H9 (cell line): Measurements from ENCODE around the gene TK2. TPM values are rescaled to one million over a fixed set of nuclear protein-coding genes. Genes with fewer than 3 reads are reported as not detected.

Source experiments
- DNase-seq: peaks from one replicate; pipeline ENCODE4 v3.0.0-alpha.2; 2017
- H2AFZ ChIP-seq: one replicate; pipeline ENCODE4 v1.6.1; 2013; ENCODE audit warnings: mild to moderate bottlenecking, low read length, control low read depth, moderate library complexity
- H2AK5ac ChIP-seq: 2 replicates; pipeline ENCODE4 v1.6.1; 2013; ENCODE audit warnings: low read length, control low read depth, mixed read lengths; ENCODE audit not compliant: insufficient read length
- H2BK120ac ChIP-seq: one replicate; pipeline ENCODE4 v1.6.1; 2013; ENCODE audit warnings: low read depth, mild to moderate bottlenecking, low read length, control low read depth, inconsistent platforms; ENCODE audit not compliant: poor library complexity, severe bottlenecking
- H2BK12ac ChIP-seq: 2 replicates; pipeline ENCODE4 v1.6.1; 2013; ENCODE audit warnings: low read length, control low read depth, mixed read lengths, low read depth; ENCODE audit not compliant: insufficient read length
- H2BK15ac ChIP-seq: 2 replicates; pipeline ENCODE4 v1.6.1; 2013; ENCODE audit warnings: low read depth, low read length, control low read depth
- H2BK20ac ChIP-seq: one replicate; pipeline ENCODE4 v1.6.1; 2013; ENCODE audit warnings: low read depth, mild to moderate bottlenecking, low read length, control low read depth, inconsistent platforms; ENCODE audit not compliant: poor library complexity, severe bottlenecking
- H2BK5ac ChIP-seq: 2 replicates; pipeline ENCODE4 v1.6.1; 2013; ENCODE audit warnings: low read length, control low read depth, mixed read lengths; ENCODE audit not compliant: insufficient read length
- H3K14ac ChIP-seq: 2 replicates; pipeline ENCODE4 v1.6.1; 2013; ENCODE audit warnings: low read length, control low read depth; ENCODE audit not compliant: insufficient read depth
- H3K18ac ChIP-seq: 2 replicates; pipeline ENCODE4 v1.6.1; 2013; ENCODE audit warnings: low read depth, mild to moderate bottlenecking, mixed read lengths, low read length, control low read depth; ENCODE audit not compliant: insufficient read length
- H3K23ac ChIP-seq: 2 replicates; pipeline ENCODE4 v1.6.1; 2013; ENCODE audit warnings: low read length, control low read depth, mixed read lengths, low read depth; ENCODE audit not compliant: insufficient read length
- H3K23me2 ChIP-seq: 2 replicates; pipeline ENCODE4 v1.6.1; 2013; ENCODE audit warnings: low read depth, mild to moderate bottlenecking, mixed read lengths, low read length, control low read depth; ENCODE audit not compliant: insufficient read length, poor library complexity, severe bottlenecking
- H3K27ac ChIP-seq: 2 replicates; pipeline ENCODE4 v1.5.1; 2013; ENCODE audit warnings: low read length, control low read depth, mixed read lengths, low read depth; ENCODE audit not compliant: insufficient read length
- H3K27me3 ChIP-seq: 2 replicates; pipeline ENCODE4 v1.6.1; 2013; ENCODE audit warnings: low read length, control low read depth, inconsistent platforms; ENCODE audit not compliant: insufficient read depth
- H3K4ac ChIP-seq: 2 replicates; pipeline ENCODE4 v1.6.1; 2013; ENCODE audit warnings: low read depth, mild to moderate bottlenecking, control low read depth, inconsistent platforms, low read length, moderate library complexity
- H3K4me1 ChIP-seq: 2 replicates; pipeline ENCODE4 v1.6.1; 2013; ENCODE audit warnings: low read length, control low read depth, inconsistent platforms; ENCODE audit not compliant: insufficient read depth
- H3K4me2 ChIP-seq: 2 replicates; pipeline ENCODE4 v1.6.1; 2013; ENCODE audit warnings: low read length, control low read depth, mixed read lengths; ENCODE audit not compliant: insufficient read length, insufficient read depth
- H3K56ac ChIP-seq: 2 replicates; pipeline ENCODE4 v1.6.1; 2013; ENCODE audit warnings: low read depth, mild to moderate bottlenecking, mixed read lengths, low read length, control low read depth; ENCODE audit not compliant: insufficient read length
- H3K79me1 ChIP-seq: 2 replicates; pipeline ENCODE4 v1.6.1; 2013; ENCODE audit warnings: low read depth, mild to moderate bottlenecking, moderate library complexity, low read length, control low read depth, inconsistent platforms; ENCODE audit not compliant: insufficient read depth, poor library complexity, severe bottlenecking
- H3K79me2 ChIP-seq: 2 replicates; pipeline ENCODE4 v1.6.1; 2013; ENCODE audit warnings: low read length, control low read depth, inconsistent platforms; ENCODE audit not compliant: insufficient read depth
- H3K9ac ChIP-seq: 2 replicates; pipeline ENCODE4 v1.6.1; 2013; ENCODE audit warnings: low read length, control low read depth, mixed read lengths; ENCODE audit not compliant: insufficient read length; ENCODE audit errors: extremely low read depth
- H3K9me3 ChIP-seq: one replicate; pipeline ENCODE4 v1.6.1; 2013; ENCODE audit warnings: low read depth, low read length, inconsistent platforms; ENCODE audit not compliant: control insufficient read depth
- H3T11ph ChIP-seq: one replicate; pipeline ENCODE4 v1.6.1; 2013; ENCODE audit warnings: mild to moderate bottlenecking, low read length, control low read depth, inconsistent platforms
- H4K20me1 ChIP-seq: one replicate; pipeline ENCODE4 v1.6.1; 2013; ENCODE audit not compliant: control insufficient read depth, insufficient read length, insufficient read depth
- H4K5ac ChIP-seq: 2 replicates; pipeline ENCODE4 v1.6.1; 2013; ENCODE audit warnings: low read depth, mild to moderate bottlenecking, mixed read lengths, low read length, control low read depth; ENCODE audit not compliant: insufficient read length
- H4K8ac ChIP-seq: replicated peaks from 2 replicates; pipeline ENCODE4 v1.6.1; 2013; ENCODE audit warnings: low read length, control low read depth, mixed read lengths, low read depth; ENCODE audit not compliant: insufficient read length
- H4K91ac ChIP-seq: 2 replicates; pipeline ENCODE4 v1.6.1; 2013; ENCODE audit warnings: low read depth, mild to moderate bottlenecking, moderate library complexity, mixed read lengths, low read length, control low read depth; ENCODE audit not compliant: insufficient read length
- H3K27ac Mint-ChIP-seq, 3 experiments: 2 replicates in 2 of 3; 3 replicates in 1 of 3; pipeline ENCODE4 v1.8.0; 2020 to 2021; ENCODE audit warnings: mixed read lengths in 3 of 3, mild to moderate bottlenecking in 1 of 3, moderate library complexity in 1 of 3
- H3K27me3 Mint-ChIP-seq: 2 replicates; pipeline ENCODE4 v1.8.0; 2021; ENCODE audit warnings: low read depth, mild to moderate bottlenecking, moderate library complexity, mixed read lengths
- H3K36me3 Mint-ChIP-seq, 3 experiments: 2 replicates in 2 of 3; 3 replicates in 1 of 3; pipeline ENCODE4 v1.8.0; 2020 to 2021; ENCODE audit warnings: low read depth in 3 of 3, mixed read lengths in 3 of 3; ENCODE audit not compliant: insufficient read depth in 1 of 3
- H3K4me1 Mint-ChIP-seq, 2 experiments: 2 replicates each; pipeline ENCODE4 v1.8.0; 2020; ENCODE audit warnings: mixed read lengths in 2 of 2
- H3K4me3 Mint-ChIP-seq, 2 experiments: 2 replicates in 1 of 2; 3 replicates in 1 of 2; pipeline ENCODE4 v1.8.0; 2020 to 2021; ENCODE audit warnings: mild to moderate bottlenecking in 2 of 2, mixed read lengths in 2 of 2, moderate library complexity in 1 of 2
- H3K9me3 Mint-ChIP-seq, 2 experiments: 2 replicates in 1 of 2; 3 replicates in 1 of 2; pipeline ENCODE4 v1.8.0; 2020; ENCODE audit warnings: mild to moderate bottlenecking in 2 of 2, mixed read lengths in 2 of 2, moderate library complexity in 1 of 2
- WGBS: extraction: QIAGEN DNeasy Blood & Tissue Kit; methylation state at CpG from one replicate; pipeline ENCODE4 v1.1.7; 2013; ENCODE audit warnings: missing lambda C conversion rate, low lambda C conversion rate, mixed read lengths; ENCODE audit not compliant: insufficient read length; ENCODE audit errors: extremely low coverage; 5-methylcytosine and 5-hydroxymethylcytosine counted together
- total RNA-seq: library from RNA; stranded (reverse); gene quantifications from 2 replicates; pipeline ENCODE4 v1.2.1, GENCODE V29; 2021
- TF ChIP-seq, protein P1 (sequence below): fragments of 200-600 bp; sonication (generic); conservative IDR thresholded peaks from 3 replicates; pipeline ENCODE4 v1.8.0; 2021; ENCODE audit warnings: antibody characterized with exemption, mild to moderate bottlenecking

Gene TK2
- total RNA-seq, 1 experiment from 2014 or later = 5.2 TPM

DNA sequence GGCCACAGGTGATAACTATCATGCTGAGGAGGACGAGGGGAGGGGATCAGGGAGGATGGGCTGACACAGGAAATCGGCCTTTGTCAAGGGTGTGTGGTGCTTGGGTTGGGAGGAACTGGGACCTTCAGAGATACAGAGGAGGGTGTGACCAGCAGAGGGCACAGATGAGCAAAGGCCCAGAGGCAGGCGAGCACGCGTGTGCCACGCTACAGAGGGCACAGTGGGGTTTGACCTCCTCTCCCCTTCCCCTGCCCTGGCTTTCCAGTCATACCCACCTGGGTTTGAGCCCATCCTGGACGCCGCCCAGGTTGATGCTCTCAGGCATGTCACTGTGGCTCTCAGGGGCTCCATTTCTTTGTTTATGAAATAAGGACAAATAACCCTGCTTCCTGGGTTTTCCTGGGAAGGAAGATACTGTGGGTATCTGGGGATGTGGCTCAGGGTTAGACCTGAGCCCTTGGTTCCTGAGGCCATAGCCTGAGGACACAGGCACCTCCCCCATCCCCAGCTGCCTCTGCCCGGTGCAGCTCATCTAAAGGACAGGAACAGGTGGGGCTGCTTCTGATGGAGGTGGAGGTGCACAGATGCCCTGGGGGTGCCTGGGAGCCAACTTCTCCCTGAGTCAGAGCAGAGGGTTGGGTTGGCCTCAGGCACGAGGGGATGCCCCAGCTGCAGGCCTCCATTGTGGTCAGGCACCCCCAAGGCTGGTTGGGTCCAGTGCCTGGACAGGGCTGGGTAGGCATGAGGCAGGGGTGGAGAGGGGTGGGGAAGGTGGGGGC lies 71.0 kb downstream of the TK2 start:
- H4K5ac ChIP-seq = no peak overlapping the region
- TF ChIP-seq, protein P1, sequence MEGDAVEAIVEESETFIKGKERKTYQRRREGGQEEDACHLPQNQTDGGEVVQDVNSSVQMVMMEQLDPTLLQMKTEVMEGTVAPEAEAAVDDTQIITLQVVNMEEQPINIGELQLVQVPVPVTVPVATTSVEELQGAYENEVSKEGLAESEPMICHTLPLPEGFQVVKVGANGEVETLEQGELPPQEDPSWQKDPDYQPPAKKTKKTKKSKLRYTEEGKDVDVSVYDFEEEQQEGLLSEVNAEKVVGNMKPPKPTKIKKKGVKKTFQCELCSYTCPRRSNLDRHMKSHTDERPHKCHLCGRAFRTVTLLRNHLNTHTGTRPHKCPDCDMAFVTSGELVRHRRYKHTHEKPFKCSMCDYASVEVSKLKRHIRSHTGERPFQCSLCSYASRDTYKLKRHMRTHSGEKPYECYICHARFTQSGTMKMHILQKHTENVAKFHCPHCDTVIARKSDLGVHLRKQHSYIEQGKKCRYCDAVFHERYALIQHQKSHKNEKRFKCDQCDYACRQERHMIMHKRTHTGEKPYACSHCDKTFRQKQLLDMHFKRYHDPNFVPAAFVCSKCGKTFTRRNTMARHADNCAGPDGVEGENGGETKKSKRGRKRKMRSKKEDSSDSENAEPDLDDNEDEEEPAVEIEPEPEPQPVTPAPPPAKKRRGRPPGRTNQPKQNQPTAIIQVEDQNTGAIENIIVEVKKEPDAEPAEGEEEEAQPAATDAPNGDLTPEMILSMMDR = peak; percentile 84
- no peaks in the 10 kb centered on the region for H3K9me3 ChIP-seq
- no peak overlapping the region for H2AK5ac ChIP-seq
- no peaks in the 10 kb centered on the region for H3K79me2 ChIP-seq
- no peak overlapping the region for H4K8ac ChIP-seq
- H2BK5ac ChIP-seq = no peak overlapping the region
- H3K27me3 ChIP-seq = no peaks in the 10 kb centered on the region
- no peak overlapping the region for H3K27ac ChIP-seq
- no peak overlapping the region for H4K91ac ChIP-seq
- no peak overlapping the region for H2BK120ac ChIP-seq
- no peak overlapping the region for H3K9ac ChIP-seq
- H3K4ac ChIP-seq = no peak overlapping the region
- Mint-ChIP-seq H3K27me3 (peaks cover 7% of the 10 kb centered on the region), H3K4me3 (no peak overlapping the region), H3K9me3 (no peaks in the 10 kb centered on the region), H3K4me1 (peaks cover 14 to 30% of the 10 kb centered on the region in 2 experiments), H3K27ac (peak overlapping the region in 1 of 3 experiments; percentile 16; a peak in 1 of 7 replicates), H3K36me3 (no peaks in the 10 kb centered on the region)
- H2AFZ ChIP-seq = no peak overlapping the region
- H3K14ac ChIP-seq = no peak overlapping the region
- H3K23me2 ChIP-seq = no peaks in the 10 kb centered on the region
- no peak overlapping the region for H3K18ac ChIP-seq
- H2BK20ac ChIP-seq = no peak overlapping the region
- no peak overlapping the region for H2BK12ac ChIP-seq
- no CpG with 5 or more reads among the region's 10 CpGs for WGBS
- no peak overlapping the region for H3K4me2 ChIP-seq
- H4K20me1 ChIP-seq = no peaks in the 10 kb centered on the region
- H3K4me1 ChIP-seq = no peaks in the 10 kb centered on the region
- no peak overlapping the region for H3K23ac ChIP-seq
- no peak overlapping the region for H3K56ac ChIP-seq
- H3K79me1 ChIP-seq = no peaks in the 10 kb centered on the region
- no peak overlapping the region for H3T11ph ChIP-seq
- peak; percentile 87 for DNase-seq
- no peak overlapping the region for H2BK15ac ChIP-seq
